Frontal cortex (tissue), 4 donors: ENCODE data around the gene UBTD2. TPM values are rescaled to one million over a fixed set of nuclear protein-coding genes. Genes with fewer than 3 reads are reported as not detected.

Experiments
- DNase-seq, 2 donors: peaks; one replicate each; pipeline ENCODE4 v3.0.0; 2012; ENCODE audit warnings: low spot score in 2 of 2
- FAIRE-seq: peaks from 2 replicates; lab custom pipeline; 2012; peaks lifted over from hg19 to GRCh38; lab: Jason Lieb, UNC
- total RNA-seq: library from RNA; depleted of rRNA; stranded (reverse); fragments of >200 nt; gene quantifications from one replicate; pipeline ENCODE4 v1.2.3, GENCODE V29; 2014
- donor health status: control.
- donor health status: control.
- donor health status: control.

The UBTD2 gene
- total RNA-seq, 1 donor from 2014 or later, result 67.3 TPM

GRCh38 chr5:172178301-172178987, 105.1 kb downstream of the UBTD2 start:
- FAIRE-seq, result no peak
- no peak for DNase-seq

GRCh38 chr5:172177176-172177575, 106.4 kb downstream of the UBTD2 start:
- no peak for DNase-seq
- FAIRE-seq, result no peak

DNA sequence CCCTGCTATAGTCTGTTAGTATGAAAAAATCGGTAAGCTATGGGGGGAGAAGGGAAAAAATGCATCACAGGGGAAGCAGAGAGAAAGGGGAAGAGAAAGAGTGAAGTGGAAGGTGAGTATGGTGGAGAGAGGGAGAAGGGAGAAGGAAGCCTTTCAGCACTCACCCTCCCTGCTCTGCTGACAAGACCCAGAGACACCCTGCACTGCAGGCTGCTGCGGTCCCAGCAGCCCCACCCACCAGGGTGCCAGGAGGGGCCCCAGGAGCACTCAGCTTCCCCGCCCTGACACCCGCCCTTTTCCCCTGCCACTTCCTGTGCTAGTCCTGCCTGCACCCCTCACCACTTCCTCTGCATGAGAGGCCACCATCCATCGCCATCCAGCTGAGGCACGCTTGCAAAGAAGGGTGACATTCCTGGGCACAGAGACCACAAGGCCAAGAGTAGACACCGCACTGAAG, 108.3 kb downstream of the UBTD2 start:
- DNase-seq, result no peak
- no peak for FAIRE-seq

GRCh38 chr5:172173564-172174153, 109.9 kb downstream of the UBTD2 start:
- no peak for FAIRE-seq
- DNase-seq, result no peak

GRCh38 chr5:172172912-172173563, 110.5 kb downstream of the UBTD2 start:
- DNase-seq (peak; percentile 34 to 57), FAIRE-seq (no peak)

DNA sequence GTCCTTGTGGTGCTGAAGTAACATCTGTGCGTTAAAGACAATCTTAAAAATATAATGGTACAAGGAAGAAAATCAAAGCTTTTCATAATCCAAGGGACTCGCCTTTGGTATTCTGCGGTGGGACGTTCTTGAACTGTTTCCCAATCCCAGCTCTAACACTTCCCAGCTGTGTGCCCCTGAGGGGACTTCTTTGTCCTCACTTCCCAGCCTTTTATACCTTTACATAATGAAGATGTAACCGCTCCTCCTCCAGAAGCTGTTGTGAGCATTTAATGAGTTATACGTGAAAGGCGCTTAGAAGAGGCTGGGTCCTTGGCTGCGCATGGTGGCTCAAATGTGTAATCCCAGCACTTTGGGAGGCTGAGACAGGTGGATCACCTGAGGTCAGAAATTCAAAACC, 112.4 kb downstream of the UBTD2 start:
- DNase-seq, result no peak
- FAIRE-seq, result no peak

DNA sequence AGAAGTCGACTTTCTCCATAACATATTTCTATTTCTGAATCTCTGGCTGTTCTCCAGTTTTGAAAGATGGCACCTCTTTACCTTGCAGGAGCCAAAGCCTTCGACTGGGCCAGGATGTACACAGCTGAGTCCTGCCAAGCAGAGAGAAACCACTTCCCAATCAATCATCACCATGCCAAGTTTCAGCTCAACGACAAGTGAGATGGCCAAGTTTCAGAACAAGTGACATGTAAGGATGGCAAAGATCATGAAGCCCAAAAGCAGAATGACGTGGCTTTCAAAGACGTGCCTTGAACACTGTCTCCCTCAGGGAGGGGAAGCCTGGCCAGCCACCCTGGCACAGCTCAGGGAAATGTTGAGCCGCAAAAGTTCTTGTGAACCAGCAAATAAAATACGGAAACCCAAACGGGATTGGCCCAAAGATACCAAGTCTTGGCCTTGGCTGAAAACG, 113.3 kb downstream of the UBTD2 start:
- DNase-seq, result no peak
- no peak for FAIRE-seq

GRCh38 chr5:172169216-172169615, 114.3 kb downstream of the UBTD2 start:
- no peak for FAIRE-seq
- DNase-seq, result no peak

DNA sequence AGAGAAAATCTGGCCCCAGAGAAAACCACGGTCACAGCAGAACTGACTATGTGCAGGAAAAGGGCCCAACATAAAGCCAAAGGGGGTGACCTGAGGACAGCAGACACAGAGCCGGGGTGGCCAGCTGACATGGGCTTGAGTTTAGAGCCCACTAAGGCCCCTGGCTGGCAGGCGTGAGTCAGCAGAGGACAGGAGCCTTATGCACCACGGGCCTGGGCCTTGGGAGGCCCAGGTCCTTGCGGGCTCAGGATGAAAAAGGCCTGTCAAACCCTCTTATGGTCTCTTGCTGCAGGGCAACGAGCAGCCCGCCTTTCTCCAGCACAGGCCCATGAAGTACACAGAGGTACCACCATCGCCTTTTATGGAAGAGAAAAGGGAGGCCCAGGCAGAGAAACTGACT, 115.3 kb downstream of the UBTD2 start:
- no peak for FAIRE-seq

GRCh38 chr5:172167895-172168294, 115.7 kb downstream of the UBTD2 start:
- FAIRE-seq, result no peak
- DNase-seq, result no peak

More for the DNA sequence above, 115.3 kb downstream of the UBTD2 start:
- DNase-seq, result no peak

DNA sequence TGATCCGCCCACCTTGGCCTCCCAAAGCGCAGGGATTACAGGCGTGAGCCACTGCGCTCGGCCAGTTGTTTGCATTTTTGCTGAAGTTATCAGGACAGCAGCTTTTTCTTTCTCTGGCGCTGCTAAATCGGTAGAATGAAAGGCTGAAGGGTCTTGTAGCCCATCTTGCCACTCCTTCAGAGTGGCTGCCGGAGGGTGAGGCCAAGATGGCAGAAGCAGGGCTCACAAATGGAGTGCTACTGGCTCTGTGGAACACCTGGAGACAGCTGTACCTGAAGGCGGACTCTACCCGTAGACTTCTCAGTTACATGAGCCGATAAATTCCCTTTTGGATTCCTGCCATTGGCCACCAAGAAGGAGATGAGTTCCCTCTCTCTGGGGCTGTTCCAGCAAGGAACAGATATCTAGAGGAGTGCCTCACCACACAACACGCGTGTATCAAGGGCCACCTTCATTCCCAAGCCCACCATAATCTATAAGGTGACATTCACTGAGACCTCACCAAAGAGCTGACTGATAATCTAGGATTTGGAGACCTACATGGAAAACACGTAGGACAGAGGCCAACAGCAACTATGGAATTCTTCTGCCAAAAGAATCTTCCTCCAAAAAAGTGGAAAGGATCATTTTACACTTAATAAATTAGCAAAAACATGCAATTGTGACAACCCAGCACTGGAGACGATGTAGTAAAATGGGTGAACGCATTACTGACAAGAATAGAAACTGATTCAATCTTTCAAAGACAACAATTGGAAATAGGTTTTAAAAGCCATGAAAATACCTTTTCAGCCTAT, 117.3 kb downstream of the UBTD2 start:
- FAIRE-seq, result no peak
- DNase-seq, result no peak

GRCh38 chr5:172165465-172165864, 118.1 kb downstream of the UBTD2 start:
- FAIRE-seq (no peak), DNase-seq (no peak)

DNA sequence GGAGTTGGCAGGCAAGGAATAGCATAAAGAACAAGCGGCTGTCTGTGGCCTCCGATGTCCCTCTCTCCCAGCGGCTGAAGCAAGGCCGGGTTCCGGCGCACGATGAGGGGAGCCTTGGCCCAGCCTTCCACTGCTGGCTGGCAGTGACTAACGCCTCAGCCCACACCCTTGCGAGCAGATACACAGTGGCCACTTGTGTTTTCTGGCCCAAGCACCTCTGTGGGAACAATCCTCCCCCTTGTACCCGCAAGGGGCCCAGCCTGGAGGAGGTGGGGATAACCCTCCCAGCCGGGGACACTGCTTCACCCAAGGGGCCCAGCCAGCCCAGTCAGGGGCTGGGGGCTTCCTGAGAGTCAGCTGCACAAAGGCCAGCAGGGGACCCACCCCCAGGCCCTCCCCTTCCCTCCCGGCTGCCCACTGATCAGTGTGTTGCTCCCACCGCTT, 118.8 kb downstream of the UBTD2 start:
- DNase-seq, result peak in 1 of 2 donors; percentile 52
- FAIRE-seq, result no peak

- DNase-seq, result no peak
- no peak for FAIRE-seq
These were observed 120.2 kb downstream of the UBTD2 start for GRCh38 chr5:172163346-172163745.

DNA sequence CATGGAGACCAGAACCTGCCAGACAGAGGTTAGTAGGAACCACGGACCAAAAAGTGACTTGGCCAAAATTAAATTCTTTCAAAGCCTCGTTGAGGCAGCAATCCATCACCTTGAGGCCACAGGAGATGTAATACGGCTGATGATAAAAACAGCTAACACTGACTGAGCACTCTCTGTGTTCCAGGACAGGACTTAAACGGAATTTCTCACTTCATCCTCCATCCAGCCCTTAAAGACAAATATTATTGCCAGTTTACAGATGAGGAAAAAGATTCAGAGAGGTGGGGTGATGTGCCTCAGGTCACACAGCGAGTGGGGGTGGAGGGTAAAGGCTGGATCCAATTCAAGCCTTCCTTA, 120.6 kb downstream of the UBTD2 start:
- FAIRE-seq, result no peak
- DNase-seq, result no peak

GRCh38 chr5:172162323-172162986, 121.1 kb downstream of the UBTD2 start:
- no peak for FAIRE-seq
- DNase-seq, result no peak

GRCh38 chr5:172160506-172160905, 123.1 kb downstream of the UBTD2 start:
- no peak for FAIRE-seq
- no peak for DNase-seq
